GM19324 (cell line): ENCODE measurements around the gene PIAS3.
"Not testable (repeated sequence)": the region's sequence is repeated elsewhere in the genome, so short reads cannot be mapped to it uniquely, and the experiment has no call there.

Experiments used
- ATAC-seq: cut with Tn5 transposase; IDR thresholded peaks from one replicate; pipeline ENCODE4 v1.9.1; 2021; ENCODE audit warnings: mild to moderate bottlenecking, moderate library complexity; ENCODE audit not compliant: unreplicated experiment, low FRiP score

Gene PIAS3

GRCh38 chr1:145826030-145826429 lies 32.9 kb downstream of the PIAS3 start:
- no peak for ATAC-seq

GRCh38 chr1:145824499-145824842 lies 34.4 kb downstream of the PIAS3 start:
- no peak for ATAC-seq

GRCh38 chr1:145823565-145824498 lies 35.0 kb downstream of the PIAS3 start, which contains the start of the genes POLR3C and RNF115:
Gene POLR3C (plus strand): TSS chr1:145824200. CDS start chr1:145825777, 1,577 bp downstream.
Gene RNF115 (minus strand): TSS chr1:145824095. CDS start chr1:145823873, 222 bp downstream.
- ATAC-seq, result peak; percentile 93

- not testable (repeated sequence) for ATAC-seq
Observed at GRCh38 chr1:145822779-145823331, 36.0 kb downstream of the PIAS3 start.

GRCh38 chr1:145818095-145818494 lies 40.8 kb downstream of the PIAS3 start:
- ATAC-seq, result not testable (repeated sequence)

GRCh38 chr1:145812977-145813810 lies 45.7 kb downstream of the PIAS3 start:
- ATAC-seq, result peak; percentile 36

GRCh38 chr1:145806844-145807243 lies 52.0 kb downstream of the PIAS3 start:
- no peak for ATAC-seq

- no peak for ATAC-seq
Observed at GRCh38 chr1:145806408-145806807, 52.5 kb downstream of the PIAS3 start.

- ATAC-seq, result no peak
Observed at GRCh38 chr1:145805057-145805456, 53.8 kb downstream of the PIAS3 start.

GRCh38 chr1:145804235-145805045 lies 54.4 kb downstream of the PIAS3 start:
- ATAC-seq, result no peak

- no peak for ATAC-seq
Observed at GRCh38 chr1:145799806-145800205, 59.1 kb downstream of the PIAS3 start.
